Ramos (cell line): ENCODE measurements around the gene CRY2.

Experiments used
- in situ Hi-C: fragments of 300-500 bp; cut with MboI; formaldehyde crosslinking; loops from one replicate; pipeline ENCODE4 v1.14.3; 2022; ENCODE audit warnings: low sequenced_read_pairs; ENCODE audit not compliant: unreplicated experiment

CRY2 gene

DNA sequence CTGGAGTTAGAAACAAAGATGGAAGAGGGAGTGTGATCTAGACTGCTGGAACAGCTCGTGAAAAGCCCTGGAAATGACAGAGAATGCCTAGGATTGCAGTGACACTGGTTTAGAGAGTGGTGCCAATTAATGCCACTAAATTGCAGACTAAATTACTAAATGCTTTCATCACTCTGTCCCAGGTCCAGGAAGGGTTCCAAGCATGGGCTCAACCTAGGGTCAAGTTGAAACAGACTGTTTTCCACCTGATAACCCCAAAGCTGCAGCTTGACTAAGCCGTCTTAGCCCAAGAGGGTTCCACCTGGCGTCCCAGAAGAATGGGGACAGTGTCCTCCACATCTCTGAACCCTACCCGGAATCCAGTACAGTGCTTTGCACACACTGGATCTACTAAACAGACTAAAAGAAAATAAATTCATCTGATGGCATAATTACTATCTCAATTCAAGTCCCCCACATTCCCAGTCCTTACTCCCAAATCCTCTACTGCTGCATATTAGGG is 1.1 kb upstream of the CRY2 start:
- in situ Hi-C loops = no loop called here

DNA sequence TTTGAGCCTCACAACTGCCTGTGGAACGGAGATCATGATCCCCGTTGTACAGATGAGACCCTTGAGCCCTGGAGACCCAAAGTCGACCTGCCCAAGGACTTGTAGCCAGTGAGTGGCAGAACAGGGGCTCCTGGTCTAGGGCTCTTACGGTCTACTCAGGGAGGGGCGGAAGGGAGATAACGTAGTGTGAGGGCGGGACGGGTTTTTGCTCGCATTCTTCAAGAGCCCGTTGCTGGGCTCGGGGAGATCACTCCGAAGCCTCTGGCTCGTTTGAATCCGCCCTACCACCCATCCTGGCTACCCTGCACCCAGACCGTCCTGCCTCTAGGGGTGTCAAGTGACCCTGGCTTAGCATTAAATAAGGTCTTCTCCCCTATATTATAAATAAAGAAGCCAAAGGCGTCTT is 639 bp downstream of the CRY2 start:
- in situ Hi-C loops = no loop called here

DNA sequence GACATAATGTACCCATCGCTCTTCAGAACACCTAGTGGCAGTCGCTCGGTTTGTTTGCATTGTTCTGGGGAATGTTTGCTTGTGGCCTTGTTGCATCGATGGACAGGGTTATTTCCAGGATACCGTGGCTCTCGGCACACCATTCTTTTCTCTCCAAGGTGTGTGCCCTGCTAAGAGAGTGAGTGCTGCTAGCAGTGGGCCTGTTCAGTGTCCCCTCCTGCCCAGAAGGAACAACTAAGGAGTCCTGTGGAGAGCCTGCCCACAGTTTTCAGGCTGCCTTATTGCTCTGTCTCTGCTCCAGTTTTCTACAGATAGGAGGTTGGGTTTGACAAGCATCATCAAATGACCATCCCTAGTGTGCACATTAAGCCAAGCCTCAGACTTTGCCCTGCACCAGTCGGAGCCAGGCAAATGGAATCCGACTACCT is 1.4 kb downstream of the CRY2 start:
- in situ Hi-C loops = no loop called here

DNA sequence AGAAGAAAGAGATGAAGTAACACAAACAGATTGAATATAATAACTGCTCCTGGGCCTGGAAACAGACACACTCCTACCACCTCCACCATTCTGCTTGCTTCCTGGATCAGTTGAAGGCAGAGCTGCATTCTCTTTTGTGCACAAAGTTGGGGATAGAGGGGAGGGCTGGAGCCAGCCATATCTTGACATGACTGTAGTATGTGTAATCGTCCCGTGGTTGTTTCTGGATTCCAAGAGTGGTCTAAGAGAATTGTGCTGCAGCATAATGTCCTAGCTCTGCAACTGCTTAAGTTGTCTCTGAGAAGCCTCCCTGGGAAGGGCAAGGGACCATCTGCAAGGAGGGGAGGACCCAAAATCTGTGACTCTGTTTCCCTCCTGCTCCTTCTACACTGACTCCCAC is 3.2 kb downstream of the CRY2 start:
- in situ Hi-C loops = no loop called here

DNA sequence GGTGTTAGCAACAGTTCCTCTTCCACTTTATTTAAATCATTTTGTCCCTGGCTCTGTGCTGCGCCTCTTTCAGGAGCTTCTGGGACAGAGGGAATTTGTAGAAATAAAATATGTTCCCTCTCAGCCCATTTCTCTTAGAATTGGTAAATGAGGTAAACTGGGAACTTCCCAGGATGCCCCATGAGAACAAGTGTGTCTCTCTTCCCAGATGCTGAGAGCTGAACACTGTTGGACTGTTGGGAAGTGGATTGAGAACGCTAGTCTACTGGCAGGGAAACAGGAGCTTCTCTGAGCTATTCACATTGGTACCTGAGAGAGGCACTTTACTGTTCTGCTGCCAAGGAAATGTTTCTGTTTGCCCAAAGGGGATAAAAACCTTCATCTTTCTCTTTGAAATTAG is 4.0 kb downstream of the CRY2 start:
- in situ Hi-C loops = no loop called here

DNA sequence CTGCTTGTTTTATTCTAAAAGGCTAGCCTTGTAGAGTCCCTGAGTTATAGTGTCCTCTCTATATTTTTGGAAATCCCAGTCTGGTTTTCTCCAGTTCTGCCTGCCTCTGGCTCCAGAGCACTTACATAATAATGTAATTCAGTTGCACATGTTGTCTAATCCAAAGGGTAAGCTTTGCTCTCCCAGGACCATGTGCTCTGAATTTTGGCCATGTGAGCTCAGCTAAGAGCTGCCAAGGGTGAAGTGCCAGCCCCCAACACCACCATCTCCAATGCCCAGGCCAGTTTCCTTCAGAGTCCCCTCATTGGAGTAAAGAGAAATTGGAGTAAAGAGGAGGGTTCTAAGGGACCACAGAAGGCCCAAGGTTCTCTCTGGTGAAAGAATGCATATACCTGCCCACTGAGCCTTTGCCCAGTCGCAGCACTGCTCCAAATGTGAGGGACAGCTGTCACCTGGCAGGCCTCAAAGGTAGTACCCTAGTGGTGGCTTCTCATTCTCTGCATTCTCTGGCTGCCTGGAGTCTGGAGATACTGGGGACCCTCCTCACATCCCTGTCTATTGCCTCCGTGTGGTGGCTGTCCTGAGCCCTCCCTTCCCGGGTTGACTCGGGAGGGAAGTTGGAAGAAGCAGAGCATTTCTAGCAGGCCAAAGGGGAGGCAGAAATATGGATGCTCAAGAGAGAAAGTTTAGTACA is 4.9 kb downstream of the CRY2 start:
- in situ Hi-C loops = no loop called here

DNA sequence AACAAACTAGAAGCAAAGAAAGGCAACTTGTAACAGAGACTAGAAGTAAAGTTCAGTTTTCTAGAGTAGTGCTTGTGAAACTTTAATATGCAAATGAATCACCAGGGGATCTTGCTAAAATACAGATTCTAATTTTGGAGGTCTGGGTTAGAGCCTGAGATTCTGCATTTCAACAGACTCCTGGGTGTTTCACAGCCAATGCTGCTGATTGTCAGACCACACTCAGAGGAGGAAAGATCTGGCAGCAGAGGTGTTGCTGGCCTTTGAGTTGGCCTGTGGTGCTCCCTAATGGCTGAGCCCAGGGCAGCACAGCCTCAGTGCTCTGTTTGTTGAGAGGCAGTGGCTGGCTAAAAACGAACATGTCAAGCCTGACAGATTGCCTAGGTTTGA is 5.4 kb downstream of the CRY2 start:
- in situ Hi-C loops = no loop called here

DNA sequence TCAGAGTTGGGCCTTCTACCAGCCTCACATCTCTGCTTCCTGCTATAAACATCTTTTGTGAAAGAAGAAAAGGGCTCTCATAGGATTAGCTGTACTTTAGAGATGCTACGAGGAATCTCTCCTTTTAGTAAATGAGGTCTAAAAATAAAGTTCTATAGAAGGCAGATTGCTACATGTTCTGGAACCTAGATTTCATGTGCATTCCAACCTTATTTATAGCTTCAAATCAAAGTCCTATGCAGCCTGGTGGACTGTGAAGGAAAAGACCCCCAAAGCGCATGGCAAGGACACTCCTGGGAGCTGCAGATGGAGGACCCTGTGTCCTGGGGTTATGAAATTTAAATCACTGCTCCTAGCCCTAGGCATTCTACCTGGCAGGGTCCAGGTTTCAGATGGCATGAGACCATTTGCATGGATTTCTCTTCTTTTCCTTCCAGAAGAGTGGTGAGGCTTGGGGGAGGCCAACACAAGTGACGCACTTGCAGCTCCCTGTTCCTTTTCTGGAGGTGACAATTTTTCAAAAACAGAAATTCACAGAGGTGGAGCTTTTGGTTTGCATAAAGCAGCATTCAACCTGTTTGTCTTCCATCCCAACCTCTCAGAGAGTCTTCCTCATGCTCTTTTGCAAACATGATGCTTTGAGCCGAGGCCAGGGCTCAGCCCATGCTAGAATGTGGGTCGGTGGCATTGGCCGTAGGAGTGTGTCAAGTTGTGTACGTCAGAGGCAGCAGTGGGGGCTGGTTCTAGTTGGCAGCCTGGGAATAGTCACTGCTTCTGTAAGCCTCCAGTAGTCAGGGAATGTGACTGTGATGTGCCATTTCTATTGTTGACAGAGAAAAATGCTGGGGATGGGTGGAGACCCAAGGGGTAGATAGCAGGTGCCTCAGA is 6.3 kb downstream of the CRY2 start:
- in situ Hi-C loops = no loop called here

DNA sequence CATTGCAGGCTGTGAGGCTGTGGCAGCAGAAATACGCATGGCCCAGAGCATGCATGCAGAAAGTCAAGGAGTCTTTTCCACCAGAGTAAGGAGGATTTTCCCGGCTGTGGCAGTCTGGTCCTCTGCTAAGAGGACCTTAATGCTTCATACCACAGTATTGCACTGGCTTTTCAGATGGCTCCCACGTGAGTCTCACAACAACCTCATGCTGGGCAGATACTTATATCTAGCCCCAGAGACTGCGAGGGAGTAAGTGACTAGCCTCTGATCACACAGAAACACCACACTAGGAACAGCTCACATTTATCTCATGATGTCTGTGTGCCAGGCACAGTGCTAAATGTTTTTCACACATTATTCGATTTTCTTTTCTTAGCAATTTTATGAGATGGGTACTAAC is 8.0 kb downstream of the CRY2 start:
- in situ Hi-C loops = no loop called here

DNA sequence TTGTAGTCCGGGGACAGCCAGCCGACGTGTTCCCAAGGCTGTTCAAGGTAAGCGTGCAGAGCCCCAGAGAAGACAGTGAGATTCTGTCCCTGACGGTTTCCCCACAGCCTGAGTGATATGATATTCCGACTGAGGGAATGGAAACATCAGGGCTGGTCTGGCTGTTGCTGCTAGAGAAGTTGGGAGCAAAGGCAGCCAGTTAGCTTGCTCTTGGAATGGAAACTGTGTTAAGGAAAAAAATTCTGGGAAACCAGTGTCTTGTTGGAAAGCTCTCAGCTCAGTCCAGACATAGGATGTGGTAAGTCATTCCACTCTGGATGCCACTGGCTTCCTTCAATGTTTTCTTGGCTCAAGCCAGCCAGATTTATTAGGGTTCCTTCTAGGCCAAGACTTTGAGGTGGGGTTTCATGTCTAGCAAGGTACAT is 8.8 kb downstream of the CRY2 start:
- in situ Hi-C loops = no loop called here

DNA sequence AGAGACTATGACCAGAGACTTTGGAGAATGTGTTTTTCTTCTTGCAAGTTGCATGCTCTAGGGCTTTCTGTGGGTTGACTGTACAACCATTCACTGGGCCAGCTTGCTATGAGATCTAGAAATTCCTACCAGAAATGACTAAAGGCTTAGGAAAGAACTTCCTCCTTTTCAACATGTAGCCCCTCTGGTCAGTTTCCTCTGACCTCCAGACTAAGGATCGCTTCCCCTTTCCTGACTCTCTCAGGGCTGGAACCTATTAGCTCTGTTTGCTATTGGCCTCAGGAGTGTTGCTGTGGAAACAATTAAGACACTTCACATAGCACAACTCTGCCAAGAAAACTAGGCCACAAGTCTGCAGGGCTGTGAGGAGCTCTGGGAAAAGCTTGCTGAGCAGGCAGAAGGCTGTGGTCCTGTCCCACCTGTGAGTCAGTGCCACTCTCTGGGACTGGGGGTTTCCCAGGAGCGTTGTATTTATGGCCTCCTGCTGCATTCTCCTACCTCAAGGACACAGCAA is 10.7 kb downstream of the CRY2 start:
- in situ Hi-C loops = no loop called here

DNA sequence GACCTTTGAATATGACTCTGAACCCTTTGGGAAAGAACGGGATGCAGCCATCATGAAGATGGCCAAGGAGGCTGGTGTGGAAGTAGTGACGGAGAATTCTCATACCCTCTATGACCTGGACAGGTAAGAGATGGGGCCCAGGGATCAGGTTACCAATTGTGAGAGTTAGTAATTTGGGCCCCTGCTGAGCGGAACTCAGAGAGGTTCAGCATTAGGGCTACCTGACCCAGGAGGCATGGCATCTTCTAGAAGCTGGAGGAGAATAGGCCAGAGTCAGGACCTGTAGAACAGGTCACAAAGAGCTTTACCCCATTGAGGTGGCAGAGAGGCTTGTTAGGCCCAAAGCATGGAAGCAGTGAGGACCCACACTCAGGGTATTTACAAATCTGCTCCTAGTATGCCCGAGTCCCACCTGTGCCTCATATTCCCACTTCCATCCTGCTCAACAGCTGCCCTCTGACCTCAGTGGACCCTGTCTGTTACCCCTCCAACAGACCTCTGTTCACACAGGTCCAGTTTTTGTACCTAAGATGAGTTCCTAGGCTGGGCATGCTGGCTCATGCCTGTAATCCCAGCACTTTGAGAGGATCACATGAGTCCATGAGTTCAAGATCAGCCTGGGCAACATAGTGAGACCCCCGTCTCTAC is 11.6 kb downstream of the CRY2 start:
- in situ Hi-C loops = no loop called here

DNA sequence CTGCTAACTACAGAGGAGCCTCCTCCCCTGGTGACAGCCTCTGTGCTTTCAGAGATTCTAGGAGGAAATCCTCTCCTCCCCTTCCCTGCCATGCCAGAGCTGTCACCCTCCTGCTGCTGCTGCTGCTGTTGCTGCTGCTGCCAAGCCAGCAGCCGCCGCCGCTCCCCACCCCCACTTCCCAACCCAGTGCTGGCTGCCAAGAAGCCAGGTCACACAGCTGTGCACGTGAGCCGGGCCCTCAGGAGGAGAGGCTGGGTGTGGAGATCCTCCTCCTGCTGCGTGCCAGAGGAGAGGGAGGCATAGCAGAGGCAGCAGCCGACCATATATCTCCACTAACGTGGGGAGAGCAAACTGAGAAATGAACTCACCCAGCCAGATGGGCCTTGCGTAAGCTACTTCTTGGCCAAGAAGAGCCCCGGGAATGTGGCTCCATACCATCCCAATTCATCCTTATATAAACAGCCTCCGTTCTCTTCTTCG is 12.4 kb downstream of the CRY2 start:
- in situ Hi-C loops = no loop called here

DNA sequence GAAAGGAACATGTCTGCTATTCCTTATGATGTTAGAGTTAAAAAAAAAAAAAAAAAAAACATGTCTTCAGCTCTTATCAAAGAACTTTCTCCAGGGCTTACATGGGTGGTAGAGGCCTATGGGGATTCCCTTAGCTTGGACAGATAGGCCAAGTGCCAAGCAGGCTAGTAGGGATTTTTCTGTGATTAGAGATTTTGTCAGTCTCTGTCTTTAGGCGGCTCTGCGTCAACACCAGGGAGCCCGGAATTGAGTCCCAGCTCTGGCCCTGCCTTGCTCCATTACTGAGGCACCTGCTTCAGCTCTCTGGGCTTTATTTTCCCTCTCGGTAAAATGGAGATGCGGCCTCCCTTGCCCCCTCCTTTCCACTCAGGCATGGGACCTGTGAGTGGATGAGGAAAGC is 13.1 kb downstream of the CRY2 start:
- in situ Hi-C loops = no loop called here

DNA sequence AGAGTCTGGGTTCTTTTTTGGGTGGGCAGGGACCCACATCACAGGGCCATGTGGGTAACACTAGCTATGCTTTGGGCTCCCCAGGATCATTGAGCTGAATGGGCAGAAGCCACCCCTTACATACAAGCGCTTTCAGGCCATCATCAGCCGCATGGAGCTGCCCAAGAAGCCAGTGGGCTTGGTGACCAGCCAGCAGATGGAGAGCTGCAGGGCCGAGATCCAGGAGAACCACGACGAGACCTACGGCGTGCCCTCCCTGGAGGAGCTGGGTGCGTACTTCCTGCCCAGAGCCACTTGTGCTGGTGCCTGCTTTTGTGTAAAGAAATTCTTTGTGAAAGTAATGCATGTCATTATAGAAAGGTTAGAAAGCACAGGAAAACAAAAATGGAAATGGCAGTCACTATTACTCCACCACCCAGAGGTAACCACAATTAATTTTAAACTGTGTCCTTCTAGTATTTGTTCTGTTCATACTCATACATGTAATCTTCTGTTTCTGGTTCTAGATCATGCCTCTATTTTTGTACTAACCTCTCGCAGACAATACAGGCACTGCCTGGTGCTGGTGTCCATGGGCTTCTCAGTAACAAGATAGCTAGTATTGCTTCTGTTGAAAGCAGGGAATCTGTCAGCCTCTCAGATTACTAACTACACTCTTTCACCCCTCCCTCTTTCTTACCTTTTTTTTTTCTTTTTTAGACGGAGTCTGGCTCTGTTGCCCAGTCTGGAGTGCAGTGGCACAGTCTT is 13.7 kb downstream of the CRY2 start:
- in situ Hi-C loops = no loop called here

DNA sequence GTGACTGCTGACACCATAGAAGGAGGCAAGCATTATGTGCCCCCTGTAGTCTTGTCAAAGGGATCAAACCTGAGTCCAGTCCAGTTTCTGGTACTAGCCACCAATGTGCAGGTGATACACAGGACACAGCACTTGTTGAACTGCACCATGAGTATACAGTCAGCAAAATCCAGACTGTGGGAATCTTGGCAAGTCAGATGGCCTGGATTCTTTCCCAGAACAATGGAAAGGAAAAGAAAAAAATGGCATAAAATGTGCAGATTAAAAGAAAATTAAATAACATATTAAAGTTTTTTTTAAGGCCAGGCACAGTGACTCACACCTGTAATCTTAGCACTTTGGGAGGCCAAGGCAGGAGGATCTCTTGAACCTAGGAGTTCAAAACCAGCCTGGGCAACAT is 16.8 kb downstream of the CRY2 start:
- in situ Hi-C loops = no loop called here

DNA sequence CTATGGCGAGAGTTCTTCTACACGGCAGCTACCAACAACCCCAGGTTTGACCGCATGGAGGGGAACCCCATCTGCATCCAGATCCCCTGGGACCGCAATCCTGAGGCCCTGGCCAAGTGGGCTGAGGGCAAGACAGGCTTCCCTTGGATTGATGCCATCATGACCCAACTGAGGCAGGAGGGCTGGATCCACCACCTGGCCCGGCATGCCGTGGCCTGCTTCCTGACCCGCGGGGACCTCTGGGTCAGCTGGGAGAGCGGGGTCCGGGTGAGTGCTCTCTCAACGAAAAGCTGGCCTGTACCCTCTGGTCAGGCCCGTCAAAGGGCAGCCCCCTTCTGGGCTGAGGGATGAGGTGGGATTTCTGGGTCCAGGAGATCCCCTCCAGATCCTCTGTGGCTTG is 22.3 kb downstream of the CRY2 start:
- in situ Hi-C loops = no loop called here

DNA sequence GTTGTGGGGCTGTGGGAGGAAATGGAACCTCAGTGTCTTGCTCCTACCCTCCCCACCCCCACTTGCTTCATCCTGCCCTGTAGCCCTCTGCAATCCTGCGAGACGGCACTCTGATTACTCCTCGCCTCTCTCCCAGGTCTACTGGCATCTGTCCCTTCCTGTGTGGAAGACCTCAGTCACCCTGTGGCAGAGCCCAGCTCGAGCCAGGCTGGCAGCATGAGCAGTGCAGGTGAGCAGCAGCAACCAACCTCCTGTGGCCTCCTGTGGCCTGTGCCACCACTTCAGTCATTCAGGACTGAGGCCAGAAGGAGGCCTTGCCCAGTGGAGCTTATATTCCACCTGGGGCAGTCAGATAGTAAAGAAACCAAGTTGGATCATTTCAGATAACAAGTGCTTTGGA is 23.4 kb downstream of the CRY2 start:
- in situ Hi-C loops = loop anchor here (5.0 kb wide), 1 partner anchor 137 kb away; no protein-coding TSS in a partner anchor

DNA sequence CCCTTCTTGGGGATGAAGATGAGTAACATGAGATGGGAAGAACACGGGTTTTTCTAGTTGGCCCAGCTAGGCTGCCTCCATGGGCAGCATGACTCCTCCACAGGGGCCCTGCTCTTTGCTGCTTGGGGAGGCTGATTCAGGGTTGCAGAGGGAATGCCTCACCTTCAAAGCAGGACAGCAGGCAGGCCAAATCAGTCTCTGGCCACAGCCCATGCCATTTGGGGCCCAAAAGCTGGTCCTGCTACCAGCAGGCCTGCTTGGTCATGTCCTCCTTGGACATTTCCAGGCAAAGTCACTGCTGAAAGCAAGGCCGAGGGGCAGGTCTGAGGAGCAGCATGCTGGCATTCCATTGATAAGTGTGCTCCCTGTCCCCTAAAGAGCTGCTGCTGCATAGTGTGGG is 24.4 kb downstream of the CRY2 start:
- in situ Hi-C loops = loop anchor here (5.0 kb wide), 1 partner anchor 136 kb away; no protein-coding TSS in a partner anchor
